Tibial nerve (tissue), 4 donors: ENCODE results near the gene SLC12A8.

ENCODE experiments used
- CTCF ChIP-seq, 5 experiments: fragments of 200-600 bp in 3 of 5; fragments of 450-650 bp in 2 of 5; sonication (generic) in 3 of 5; IDR thresholded peaks; one replicate each; pipeline ENCODE4 v1.5.1; 2016 to 2019; ENCODE audit warnings: antibody characterized with exemption in 5 of 5, mild to moderate bottlenecking in 3 of 5, moderate library complexity in 2 of 5
- EP300 ChIP-seq, 2 donors: sonication (generic); formaldehyde crosslinking; IDR thresholded peaks; one replicate each; pipeline ENCODE4 v1.6.1; 2017; ENCODE audit warnings: antibody characterized with exemption in 2 of 2, mild to moderate bottlenecking in 1 of 2

GRCh38 chr3:125146626-125147490, 65.7 kb downstream of the SLC12A8 start:
- TF ChIP-seq CTCF (IDR thresholded peaks at IDR 0.05): no peak
- TF ChIP-seq EP300 (IDR thresholded peaks at IDR 0.05): peak in 1 of 2 donors; percentile 25
